Measurements from ENCODE around the gene ATP13A3.

ATP13A3 gene

GRCh38 chr3:194475138-194475932 is 11.5 kb downstream of the ATP13A3 start:
- DNase-seq (ENCODE audit: low read depth) = no peak

- DNase-seq (ENCODE audit: low read depth) = no peak
These were observed 12.1 kb downstream of the ATP13A3 start for GRCh38 chr3:194474675-194475074.

GRCh38 chr3:194472290-194472920 is 14.4 kb downstream of the ATP13A3 start:
- no peak for DNase-seq (ENCODE audit: low read depth)

GRCh38 chr3:194471863-194472262 is 14.9 kb downstream of the ATP13A3 start:
- DNase-seq (ENCODE audit: low read depth) = no peak

GRCh38 chr3:194470615-194471014 is 16.2 kb downstream of the ATP13A3 start:
- no peak for DNase-seq (ENCODE audit: low read depth)

GRCh38 chr3:194469977-194470376 is 16.8 kb downstream of the ATP13A3 start:
- no peak for DNase-seq (ENCODE audit: low read depth)

GRCh38 chr3:194468086-194468485 is 18.7 kb downstream of the ATP13A3 start:
- DNase-seq (ENCODE audit: low read depth) = no peak

- no peak for DNase-seq (ENCODE audit: low read depth)
These were observed 19.9 kb downstream of the ATP13A3 start for GRCh38 chr3:194466761-194467356.

GRCh38 chr3:194465920-194466570 is 20.8 kb downstream of the ATP13A3 start:
- no peak for DNase-seq (ENCODE audit: low read depth)

GRCh38 chr3:194465246-194465645 is 21.6 kb downstream of the ATP13A3 start:
- DNase-seq (ENCODE audit: low read depth) = no peak

- no peak for DNase-seq (ENCODE audit: low read depth)
These were observed 22.1 kb downstream of the ATP13A3 start for GRCh38 chr3:194464692-194465091.

- no peak for DNase-seq (ENCODE audit: low read depth)
These were observed 23.9 kb downstream of the ATP13A3 start for GRCh38 chr3:194462936-194463335.

GRCh38 chr3:194460566-194460965 is 26.2 kb downstream of the ATP13A3 start:
- no peak for DNase-seq (ENCODE audit: low read depth)

- DNase-seq (ENCODE audit: low read depth) = no peak
These were observed 28.7 kb downstream of the ATP13A3 start for GRCh38 chr3:194458131-194458530.

GRCh38 chr3:194455481-194455880 is 31.3 kb downstream of the ATP13A3 start:
- no peak for DNase-seq (ENCODE audit: low read depth)

- no peak for DNase-seq (ENCODE audit: low read depth)
These were observed 36.5 kb downstream of the ATP13A3 start for GRCh38 chr3:194450341-194450740.

- DNase-seq (ENCODE audit: low read depth) = no peak
These were observed 36.9 kb downstream of the ATP13A3 start for GRCh38 chr3:194449913-194450312.

GRCh38 chr3:194447657-194448056 is 39.1 kb downstream of the ATP13A3 start:
- no peak for DNase-seq (ENCODE audit: low read depth)

- DNase-seq (ENCODE audit: low read depth) = no peak
These were observed 39.6 kb downstream of the ATP13A3 start for GRCh38 chr3:194447161-194447560.

GRCh38 chr3:194446754-194447153 is 40.0 kb downstream of the ATP13A3 start:
- DNase-seq (ENCODE audit: low read depth) = no peak

- DNase-seq (ENCODE audit: low read depth) = no peak
These were observed 40.6 kb downstream of the ATP13A3 start for GRCh38 chr3:194446172-194446571.

- DNase-seq (ENCODE audit: low read depth) = no peak
These were observed 42.9 kb downstream of the ATP13A3 start for GRCh38 chr3:194443901-194444300.

GRCh38 chr3:194440756-194441155 is 46.0 kb downstream of the ATP13A3 start:
- no peak for DNase-seq (ENCODE audit: low read depth)

Data from HS-27A (cell line).